Stimulated activated CD4-positive, alpha-beta T cell treated with anti-CD3 and anti-CD28 coated beads, Interleukin-12 subunit alpha, Interleukin-12 subunit beta, amount 100 ng/mL, for 48 hours (primary cell): ENCODE results near the gene AFG1L.

Source experiments
- DNase-seq, 3 donors: peaks; one replicate each; pipeline ENCODE4 v3.0.0-alpha.2; 2020; ENCODE audit warnings: low read depth in 2 of 3, low spot score in 1 of 3

AFG1L gene

GRCh38 chr6:108568551-108569305 lies 273.9 kb downstream of the AFG1L start:
- no peak for DNase-seq

DNA sequence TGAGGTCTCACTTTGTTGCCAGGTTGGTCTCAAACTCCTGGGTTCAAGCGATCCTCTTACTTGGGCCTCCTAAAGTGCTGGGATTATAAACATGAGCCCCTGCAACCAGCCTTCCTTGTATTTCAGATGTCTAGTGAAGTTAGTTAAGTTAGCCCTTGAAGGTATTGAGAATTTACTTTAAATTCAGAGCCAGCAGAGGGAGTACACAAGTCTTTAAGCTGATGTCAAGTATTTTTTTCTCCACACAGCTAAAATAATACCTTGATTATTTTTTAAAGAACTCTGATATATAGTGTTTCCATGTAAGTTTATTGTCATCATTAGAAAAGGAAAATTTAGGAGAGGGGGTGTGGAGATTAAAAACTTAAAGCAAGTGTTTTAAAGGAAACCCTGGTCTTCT lies 275.7 kb downstream of the AFG1L start:
- no peak for DNase-seq

DNA sequence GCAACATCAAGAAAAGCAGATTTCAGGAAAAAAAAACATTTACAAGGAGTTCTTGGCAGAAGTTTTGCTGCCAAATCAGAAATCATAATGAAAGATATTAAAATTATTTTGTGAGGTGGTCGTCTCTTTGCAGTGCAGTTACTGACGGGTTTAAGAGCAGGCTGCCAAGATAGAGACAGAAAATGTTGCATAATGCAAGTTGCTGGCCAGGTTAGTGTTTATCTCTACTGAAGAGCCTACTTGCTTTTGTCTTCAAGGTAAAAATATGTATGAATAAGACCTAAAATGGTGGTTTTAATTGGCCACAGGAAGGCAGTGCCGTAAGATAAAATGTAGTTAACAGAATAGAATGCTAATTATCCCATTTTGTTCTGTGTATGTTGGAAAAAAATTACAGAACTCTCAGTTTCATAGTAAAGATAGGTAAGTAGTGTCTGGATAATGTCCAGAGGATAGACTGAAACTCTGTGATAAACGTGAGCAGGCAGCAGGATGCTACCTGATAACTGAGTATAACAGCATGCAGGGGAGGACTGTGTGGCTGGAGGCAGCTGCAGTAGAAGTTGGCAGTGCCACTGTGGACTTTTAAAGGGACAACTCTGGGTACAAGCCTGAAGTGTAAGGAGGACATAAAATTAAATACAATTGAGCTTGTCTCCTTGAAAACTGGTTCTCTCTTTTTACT lies 279.7 kb downstream of the AFG1L start:
- DNase-seq = no peak
